ENCODE results near the gene PORCN.

PORCN gene

DNA sequence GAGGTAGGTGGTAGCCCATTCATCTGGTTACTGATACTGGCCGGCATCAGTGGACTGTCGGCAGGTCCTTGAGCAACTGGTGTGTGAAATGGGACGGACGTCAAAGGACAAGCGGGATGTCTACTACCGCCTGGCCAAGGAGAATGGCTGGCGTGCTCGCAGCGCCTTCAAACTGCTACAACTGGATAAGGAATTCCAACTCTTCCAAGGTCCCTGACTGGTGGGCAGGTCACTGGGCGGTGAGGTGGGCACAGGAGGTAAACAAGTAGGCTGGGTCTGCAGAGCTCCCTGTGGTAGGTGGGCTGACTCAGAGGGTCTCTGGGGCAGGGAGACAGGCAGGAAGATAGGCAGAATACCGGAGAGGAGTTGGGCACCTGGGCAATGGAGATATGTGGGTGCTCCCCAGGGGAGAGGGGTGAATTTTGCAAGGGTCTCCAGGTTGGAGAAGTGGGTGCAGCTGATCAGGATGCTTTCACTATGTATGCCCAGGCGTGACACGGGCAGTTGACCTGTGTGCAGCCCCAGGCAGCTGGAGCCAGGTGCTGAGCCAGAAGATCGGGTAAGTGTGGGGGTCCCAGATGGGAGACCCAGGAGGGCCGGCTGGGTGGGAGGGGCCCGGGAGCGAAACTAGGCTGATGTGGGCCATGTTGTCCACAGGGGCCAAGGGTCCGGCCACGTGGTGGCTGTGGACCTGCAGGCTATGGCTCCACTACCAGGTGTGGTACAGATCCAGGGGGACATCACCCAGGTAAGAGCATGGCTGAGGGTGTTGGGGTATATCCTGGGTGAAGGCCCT is 30.6 kb upstream of the PORCN start:
- TF ChIP-seq, protein P1, sequence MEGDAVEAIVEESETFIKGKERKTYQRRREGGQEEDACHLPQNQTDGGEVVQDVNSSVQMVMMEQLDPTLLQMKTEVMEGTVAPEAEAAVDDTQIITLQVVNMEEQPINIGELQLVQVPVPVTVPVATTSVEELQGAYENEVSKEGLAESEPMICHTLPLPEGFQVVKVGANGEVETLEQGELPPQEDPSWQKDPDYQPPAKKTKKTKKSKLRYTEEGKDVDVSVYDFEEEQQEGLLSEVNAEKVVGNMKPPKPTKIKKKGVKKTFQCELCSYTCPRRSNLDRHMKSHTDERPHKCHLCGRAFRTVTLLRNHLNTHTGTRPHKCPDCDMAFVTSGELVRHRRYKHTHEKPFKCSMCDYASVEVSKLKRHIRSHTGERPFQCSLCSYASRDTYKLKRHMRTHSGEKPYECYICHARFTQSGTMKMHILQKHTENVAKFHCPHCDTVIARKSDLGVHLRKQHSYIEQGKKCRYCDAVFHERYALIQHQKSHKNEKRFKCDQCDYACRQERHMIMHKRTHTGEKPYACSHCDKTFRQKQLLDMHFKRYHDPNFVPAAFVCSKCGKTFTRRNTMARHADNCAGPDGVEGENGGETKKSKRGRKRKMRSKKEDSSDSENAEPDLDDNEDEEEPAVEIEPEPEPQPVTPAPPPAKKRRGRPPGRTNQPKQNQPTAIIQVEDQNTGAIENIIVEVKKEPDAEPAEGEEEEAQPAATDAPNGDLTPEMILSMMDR (IDR thresholded peaks at IDR 0.05; ENCODE audit: low read depth, low read length), result no peak
- H3K4me3 ChIP-seq (ENCODE audit: low read depth, low read length), result no peak overlapping the region

DNA sequence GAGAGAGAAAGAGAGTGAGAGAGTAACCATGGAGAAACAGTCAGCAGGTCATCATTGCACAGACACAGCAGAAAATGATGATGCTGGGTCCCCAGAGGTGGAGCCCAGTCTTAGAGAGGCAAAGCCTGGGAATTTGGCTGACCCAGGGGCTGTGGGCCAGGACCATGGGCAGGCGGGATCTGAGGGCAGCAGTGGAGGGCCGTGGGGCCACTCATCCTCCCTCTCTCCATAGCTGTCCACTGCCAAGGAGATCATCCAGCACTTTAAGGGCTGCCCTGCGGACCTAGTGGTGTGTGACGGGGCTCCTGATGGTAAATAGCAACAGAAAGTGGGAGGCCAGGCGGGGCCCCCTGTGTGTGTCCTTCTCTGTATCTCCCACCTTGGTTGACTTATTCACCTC is 30.0 kb upstream of the PORCN start:
- TF ChIP-seq, protein P1 (IDR thresholded peaks at IDR 0.05; ENCODE audit: low read depth, low read length), result no peak
- H3K4me3 ChIP-seq (ENCODE audit: low read depth, low read length), result no peak overlapping the region

- TF ChIP-seq, protein P1 (IDR thresholded peaks at IDR 0.05; ENCODE audit: low read depth, low read length), result no peak
- H3K4me3 ChIP-seq (ENCODE audit: low read depth, low read length), result no peak overlapping the region
Observed at GRCh38 chrX:48480142-48480541, 28.6 kb upstream of the PORCN start.

- no peak overlapping the region for H3K4me3 ChIP-seq (ENCODE audit: low read depth, low read length)
- TF ChIP-seq, protein P1 (IDR thresholded peaks at IDR 0.05; ENCODE audit: low read depth, low read length), result no peak
Observed at GRCh38 chrX:48480583-48480982, 28.2 kb upstream of the PORCN start.

DNA sequence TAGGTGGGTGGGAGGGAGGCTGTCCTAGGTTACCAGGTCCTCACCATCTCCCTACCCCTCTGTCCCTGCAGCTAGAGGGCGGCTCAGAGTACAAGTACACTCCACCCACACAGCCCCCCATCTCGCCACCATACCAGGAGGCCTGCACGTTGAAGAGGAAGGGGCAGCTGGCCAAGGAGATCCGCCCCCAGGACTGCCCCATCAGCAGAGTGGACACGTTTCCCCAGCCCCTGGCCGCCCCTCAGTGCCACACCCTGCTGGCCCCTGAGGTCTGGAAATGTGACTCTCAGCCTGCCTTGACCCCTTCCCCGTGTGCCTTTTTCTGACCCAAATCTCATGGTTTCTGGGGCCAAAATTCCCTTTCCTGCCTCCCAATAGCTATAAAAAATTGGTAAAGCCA is 26.3 kb upstream of the PORCN start:
- TF ChIP-seq, protein P1 (IDR thresholded peaks at IDR 0.05; ENCODE audit: low read depth, low read length), result no peak
- no peak overlapping the region for H3K4me3 ChIP-seq (ENCODE audit: low read depth, low read length)

DNA sequence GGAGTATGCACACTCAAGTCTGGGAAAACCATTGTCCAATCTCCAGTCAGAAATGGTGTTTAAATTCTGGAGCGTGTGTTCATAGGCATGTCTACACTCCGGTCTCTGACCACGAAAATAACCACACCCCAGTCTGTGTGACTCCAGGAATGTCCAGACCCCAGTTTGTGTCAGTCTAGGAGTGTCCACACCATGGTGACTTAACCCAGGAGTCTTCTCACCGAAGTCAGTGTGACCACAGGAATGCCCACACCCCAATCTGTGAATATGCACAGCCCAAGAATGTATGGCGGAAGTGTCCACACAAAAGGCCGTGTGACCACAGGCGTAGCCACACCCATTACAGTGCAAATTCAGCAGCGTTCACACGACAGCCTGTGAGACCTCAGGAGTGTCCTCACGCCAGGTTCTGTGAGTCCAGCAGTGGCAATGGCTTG is 21.4 kb upstream of the PORCN start:
- TF ChIP-seq, protein P1 (IDR thresholded peaks at IDR 0.05; ENCODE audit: low read depth, low read length), result no peak
- no peak overlapping the region for H3K4me3 ChIP-seq (ENCODE audit: low read depth, low read length)

DNA sequence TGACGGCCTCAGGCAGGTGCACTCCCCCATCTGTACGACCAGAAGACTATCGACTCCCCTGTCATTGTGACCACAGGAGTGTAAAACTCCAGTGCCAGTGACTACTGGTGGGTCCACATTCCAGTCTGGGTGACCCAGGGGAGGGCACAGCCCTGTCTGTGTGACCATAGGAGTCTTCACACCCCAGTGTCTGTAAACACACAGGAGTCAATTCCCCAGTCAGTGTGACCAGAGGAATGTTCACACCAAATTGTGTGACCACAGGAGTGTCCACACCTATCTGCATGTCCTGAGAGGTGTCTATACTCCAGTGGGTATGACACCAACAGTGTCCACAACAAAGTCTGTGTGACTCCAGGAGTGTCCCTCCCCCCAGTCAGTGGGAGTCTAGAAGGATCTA is 20.8 kb upstream of the PORCN start:
- H3K4me3 ChIP-seq (ENCODE audit: low read depth, low read length), result no peak overlapping the region
- TF ChIP-seq, protein P1 (IDR thresholded peaks at IDR 0.05; ENCODE audit: low read depth, low read length), result no peak

Data from WI38 (cell line).